GM23338 (cell line): Measurements from ENCODE around the gene IL16. TPM values are rescaled to one million over a fixed set of nuclear protein-coding genes. Genes with fewer than 3 reads are reported as not detected.

ENCODE experiments used
- ATAC-seq: fragments of 200-7000 bp; cut with Tn5 transposase; 3 replicates; pipeline ENCODE4 v1.9.1; 2020
- DNase-seq: peaks from one replicate; pipeline ENCODE4 v3.0.0-alpha.2; 2015; ENCODE audit warnings: low spot score
- H2AFZ ChIP-seq: fragments of 200-600 bp; sonication (generic); 2 replicates; pipeline ENCODE4 v1.8.0; 2016; ENCODE audit warnings: antibody characterized with exemption, mild to moderate bottlenecking, moderate library complexity
- H3F3A ChIP-seq: fragments of 200-600 bp; sonication (generic); replicated peaks from 2 replicates; pipeline ENCODE4 v1.8.0; 2017; ENCODE audit warnings: antibody characterized with exemption, mixed run types, low read depth
- H3K27ac ChIP-seq: fragments of 200-600 bp; sonication (generic); 2 replicates; pipeline ENCODE4 v1.6.1; 2016; ENCODE audit warnings: low read depth
- H3K27me3 ChIP-seq: fragments of 200-600 bp; sonication (generic); 2 replicates; pipeline ENCODE4 v1.8.0; 2016; ENCODE audit warnings: mild to moderate bottlenecking, mixed run types, moderate library complexity; ENCODE audit not compliant: insufficient read depth
- H3K36me3 ChIP-seq: fragments of 200-600 bp; sonication (generic); 2 replicates; pipeline ENCODE4 v1.8.0; 2016; ENCODE audit warnings: mild to moderate bottlenecking; ENCODE audit not compliant: insufficient read depth
- H3K4me1 ChIP-seq: fragments of 200-600 bp; sonication (generic); 2 replicates; pipeline ENCODE4 v1.8.0; 2016; ENCODE audit warnings: mild to moderate bottlenecking, moderate library complexity; ENCODE audit not compliant: insufficient read depth
- H3K4me2 ChIP-seq: fragments of 200-600 bp; sonication (generic); 2 replicates; pipeline ENCODE4 v1.7.1; 2017; ENCODE audit warnings: mixed run types
- H3K4me3 ChIP-seq: fragments of 200-600 bp; sonication (generic); 2 replicates; pipeline ENCODE4 v1.6.1; 2016; ENCODE audit warnings: mixed run types
- H3K79me2 ChIP-seq: fragments of 200-600 bp; sonication (generic); replicated peaks from 2 replicates; pipeline ENCODE4 v1.8.0; 2017; ENCODE audit warnings: mild to moderate bottlenecking; ENCODE audit not compliant: insufficient read depth
- H3K9me2 ChIP-seq: fragments of 200-600 bp; sonication (generic); 2 replicates; pipeline ENCODE4 v1.8.0; 2017; ENCODE audit not compliant: insufficient read depth
- H4K20me1 ChIP-seq: fragments of 200-600 bp; sonication (generic); replicated peaks from 2 replicates; pipeline ENCODE4 v1.8.0; 2017; ENCODE audit warnings: mild to moderate bottlenecking; ENCODE audit not compliant: insufficient read depth
- H3K27ac Mint-ChIP-seq: 2 replicates; pipeline ENCODE4 v1.8.0; 2020; ENCODE audit warnings: inconsistent platforms, mild to moderate bottlenecking, moderate library complexity, mixed read lengths
- H3K27me3 Mint-ChIP-seq: 3 replicates; pipeline ENCODE4 v1.8.0; 2022; ENCODE audit warnings: low read depth, mild to moderate bottlenecking, moderate library complexity, mixed read lengths, inconsistent platforms; ENCODE audit not compliant: insufficient read depth, poor library complexity
- H3K36me3 Mint-ChIP-seq: 3 replicates; pipeline ENCODE4 v1.8.0; 2021; ENCODE audit warnings: low read depth, mild to moderate bottlenecking, inconsistent platforms, moderate library complexity, mixed read lengths
- H3K4me1 Mint-ChIP-seq: 3 replicates; pipeline ENCODE4 v1.8.0; 2020; ENCODE audit warnings: mild to moderate bottlenecking, inconsistent platforms, mixed read lengths
- H3K4me3 Mint-ChIP-seq: 3 replicates; pipeline ENCODE4 v1.8.0; 2021; ENCODE audit warnings: moderate library complexity, mild to moderate bottlenecking, inconsistent platforms, mixed read lengths
- H3K9me3 Mint-ChIP-seq: 3 replicates; pipeline ENCODE4 v1.8.0; 2020; ENCODE audit warnings: moderate library complexity, mild to moderate bottlenecking, inconsistent platforms, mixed read lengths
- CREB1 ChIP-seq: fragments of 250-450 bp; sonication (Bioruptor Pico); IDR thresholded peaks from 2 replicates; pipeline ENCODE4 v1.5.0; 2020; ENCODE audit warnings: low read depth, mild to moderate bottlenecking, moderate library complexity
- CTCF ChIP-seq, 2 experiments: fragments of 200-600 bp in 1 of 2; sonication (generic) in 1 of 2; conservative IDR thresholded peaks; 2 replicates each; pipeline versions ENCODE4 v1.5.1 to v1.6.1; 2016 to 2017; ENCODE audit warnings: antibody characterized with exemption in 2 of 2, low read depth in 2 of 2, mild to moderate bottlenecking in 2 of 2, moderate library complexity in 1 of 2
- ETS1 ChIP-seq: IDR thresholded peaks from 2 replicates; pipeline ENCODE4 v1.6.1; 2016; ENCODE audit warnings: antibody characterized with exemption
- EZH2 ChIP-seq: fragments of 200-600 bp; sonication (generic); IDR thresholded peaks from one replicate; pipeline ENCODE4 v1.8.0; 2017; ENCODE audit warnings: antibody characterized with exemption, mild to moderate bottlenecking, low read depth; ENCODE audit not compliant: unreplicated experiment
- EZH2phosphoT487 ChIP-seq: fragments of 200-600 bp; sonication (generic); IDR thresholded peaks from one replicate; pipeline ENCODE4 v1.8.1; 2018; ENCODE audit warnings: antibody characterized with exemption; ENCODE audit not compliant: unreplicated experiment
- JUNB ChIP-seq: IDR thresholded peaks from one replicate; pipeline ENCODE4 v1.6.1; 2016; ENCODE audit warnings: antibody characterized with exemption; ENCODE audit not compliant: unreplicated experiment
- NANOG ChIP-seq: IDR thresholded peaks from 2 replicates; pipeline ENCODE4 v1.6.1; 2016; ENCODE audit warnings: antibody characterized with exemption, borderline replicate concordance
- POLR2AphosphoS5 ChIP-seq: IDR thresholded peaks from 2 replicates; pipeline ENCODE4 v1.6.1; 2016; ENCODE audit warnings: antibody characterized with exemption, low read depth
- STAT1 ChIP-seq: IDR thresholded peaks from one replicate; pipeline ENCODE4 v1.6.1; 2016; ENCODE audit warnings: antibody characterized with exemption; ENCODE audit not compliant: unreplicated experiment
- ZNF114 ChIP-seq: fragments of 250-450 bp; sonication (Bioruptor Pico); IDR thresholded peaks from 2 replicates; pipeline ENCODE4 v1.5.0; 2020; ENCODE audit warnings: mild to moderate bottlenecking, moderate library complexity
- ZNF331 ChIP-seq: fragments of 250-450 bp; sonication (Bioruptor Pico); IDR thresholded peaks from 2 replicates; pipeline ENCODE4 v1.5.0; 2020; ENCODE audit warnings: low read depth, mild to moderate bottlenecking, moderate library complexity
- ZNF462 ChIP-seq: fragments of 250-450 bp; sonication (Bioruptor Pico); IDR thresholded peaks from 2 replicates; pipeline ENCODE4 v1.5.0; 2020; ENCODE audit warnings: mild to moderate bottlenecking, moderate library complexity
- polyA plus RNA-seq: library from polyadenylated mRNA; unstranded; fragments of >200 nt; fragmentation: Nextera tagmentation; extraction: Ambion mirVana; gene quantifications from 2 replicates; pipeline ENCODE4 v1.2.1, GENCODE V29; 2016
- total RNA-seq: library from RNA; depleted of rRNA; stranded (reverse); fragments of >200 nt; shearing (Covaris generic); gene quantifications from 2 replicates; pipeline ENCODE4 v1.2.3, GENCODE V29; 2014
- TF ChIP-seq, protein P1 (sequence below): IDR thresholded peaks from one replicate; pipeline ENCODE4 v1.6.1; 2018; ENCODE audit warnings: antibody characterized with exemption; ENCODE audit not compliant: unreplicated experiment

IL16 gene
- total and polyA plus RNA-seq, 2 experiments from 2014 or later: 0.29 TPM; not detected in 1

DNA sequence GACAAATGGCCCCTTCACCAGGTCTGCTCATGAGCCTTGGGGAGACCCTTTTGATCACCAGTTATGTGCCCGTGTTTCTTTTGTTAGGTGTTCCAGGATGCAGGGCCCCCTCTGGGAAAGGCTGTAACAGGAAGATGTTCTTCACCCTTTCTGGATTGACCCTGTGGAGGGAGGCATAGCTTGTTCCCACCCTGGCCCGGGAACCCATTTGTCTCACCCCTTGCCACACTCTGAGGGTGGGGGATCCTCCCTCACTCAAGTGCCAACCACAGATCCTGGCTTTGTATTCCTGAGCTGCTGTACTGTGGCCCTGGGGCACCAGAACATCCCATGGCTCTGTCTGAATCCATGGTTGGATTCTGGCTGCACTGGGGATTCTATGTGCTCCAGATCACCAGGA is 18.9 kb downstream of the IL16 start:
- no peak overlapping the region for H3K27ac ChIP-seq
- no peak overlapping the region for H3K4me2 ChIP-seq
- H3K27me3 ChIP-seq: no peaks in the 10 kb centered on the region
- Mint-ChIP-seq H3K27me3 (peaks cover 6% of the 10 kb centered on the region), H3K4me1 (peaks cover 3% of the 10 kb centered on the region), H3K4me3 (no peak overlapping the region), H3K9me3 (peaks cover 15% of the 10 kb centered on the region), H3K36me3 (peaks cover 10% of the 10 kb centered on the region), H3K27ac (no peak overlapping the region)
- no peaks in the 10 kb centered on the region for H3F3A ChIP-seq
- H3K4me3 ChIP-seq: no peak overlapping the region
- ATAC-seq (no peak), DNase-seq (no peak)
- H3K4me1 ChIP-seq: no peaks in the 10 kb centered on the region
- no peaks in the 10 kb centered on the region for H4K20me1 ChIP-seq
- TF ChIP-seq ZNF114: no peak
- TF ChIP-seq CREB1 (CRISPR knock-in tag): no peak
- TF ChIP-seq JUNB: no peak
- no peak for TF ChIP-seq CTCF (conservative IDR thresholded peaks at IDR 0.05; ENCODE audit: low read depth in 2 of 2)
- TF ChIP-seq ETS1: no peak
- TF ChIP-seq STAT1: no peak
- TF ChIP-seq EZH2: no peak
- TF ChIP-seq NANOG: no peak
- no peak for TF ChIP-seq ZNF462 (CRISPR knock-in tag)
- no peak for TF ChIP-seq ZNF331 (CRISPR knock-in tag)
- TF ChIP-seq EZH2phosphoT487: no peak
- no peak for TF ChIP-seq POLR2AphosphoS5
- TF ChIP-seq, protein P1, sequence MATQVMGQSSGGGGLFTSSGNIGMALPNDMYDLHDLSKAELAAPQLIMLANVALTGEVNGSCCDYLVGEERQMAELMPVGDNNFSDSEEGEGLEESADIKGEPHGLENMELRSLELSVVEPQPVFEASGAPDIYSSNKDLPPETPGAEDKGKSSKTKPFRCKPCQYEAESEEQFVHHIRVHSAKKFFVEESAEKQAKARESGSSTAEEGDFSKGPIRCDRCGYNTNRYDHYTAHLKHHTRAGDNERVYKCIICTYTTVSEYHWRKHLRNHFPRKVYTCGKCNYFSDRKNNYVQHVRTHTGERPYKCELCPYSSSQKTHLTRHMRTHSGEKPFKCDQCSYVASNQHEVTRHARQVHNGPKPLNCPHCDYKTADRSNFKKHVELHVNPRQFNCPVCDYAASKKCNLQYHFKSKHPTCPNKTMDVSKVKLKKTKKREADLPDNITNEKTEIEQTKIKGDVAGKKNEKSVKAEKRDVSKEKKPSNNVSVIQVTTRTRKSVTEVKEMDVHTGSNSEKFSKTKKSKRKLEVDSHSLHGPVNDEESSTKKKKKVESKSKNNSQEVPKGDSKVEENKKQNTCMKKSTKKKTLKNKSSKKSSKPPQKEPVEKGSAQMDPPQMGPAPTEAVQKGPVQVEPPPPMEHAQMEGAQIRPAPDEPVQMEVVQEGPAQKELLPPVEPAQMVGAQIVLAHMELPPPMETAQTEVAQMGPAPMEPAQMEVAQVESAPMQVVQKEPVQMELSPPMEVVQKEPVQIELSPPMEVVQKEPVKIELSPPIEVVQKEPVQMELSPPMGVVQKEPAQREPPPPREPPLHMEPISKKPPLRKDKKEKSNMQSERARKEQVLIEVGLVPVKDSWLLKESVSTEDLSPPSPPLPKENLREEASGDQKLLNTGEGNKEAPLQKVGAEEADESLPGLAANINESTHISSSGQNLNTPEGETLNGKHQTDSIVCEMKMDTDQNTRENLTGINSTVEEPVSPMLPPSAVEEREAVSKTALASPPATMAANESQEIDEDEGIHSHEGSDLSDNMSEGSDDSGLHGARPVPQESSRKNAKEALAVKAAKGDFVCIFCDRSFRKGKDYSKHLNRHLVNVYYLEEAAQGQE: no peak
- H3K36me3 ChIP-seq: no peaks in the 10 kb centered on the region
- H3K79me2 ChIP-seq: no peaks in the 10 kb centered on the region
- peaks cover 7% of the 10 kb centered on the region; the same call in 1 of the 2 replicates for H3K9me2 ChIP-seq
- H2AFZ ChIP-seq: no peak overlapping the region
